Skin epidermis (tissue), 12 donors: ENCODE measurements around the gene HNRNPL.
"Not testable (repeated sequence)": the region's sequence is repeated elsewhere in the genome, so short reads cannot be mapped to it uniquely, and the experiment has no call there.

Experiments used
- H3K27ac ChIP-seq, 21 experiments: fragments of 200-600 bp; sonication (generic) in 11 of 21; one replicate each; pipeline ENCODE4 v1.5.0; 2020; ENCODE audit warnings: mild to moderate bottlenecking in 3 of 21, inconsistent platforms in 2 of 21, moderate library complexity in 2 of 21
- H3K4me3 ChIP-seq, 7 experiments: fragments of 200-600 bp; sonication (generic) in 2 of 7; one replicate each; pipeline ENCODE4 v1.5.0; 2020; ENCODE audit warnings: inconsistent platforms in 2 of 7, mild to moderate bottlenecking in 2 of 7, moderate library complexity in 1 of 7

HNRNPL gene

DNA sequence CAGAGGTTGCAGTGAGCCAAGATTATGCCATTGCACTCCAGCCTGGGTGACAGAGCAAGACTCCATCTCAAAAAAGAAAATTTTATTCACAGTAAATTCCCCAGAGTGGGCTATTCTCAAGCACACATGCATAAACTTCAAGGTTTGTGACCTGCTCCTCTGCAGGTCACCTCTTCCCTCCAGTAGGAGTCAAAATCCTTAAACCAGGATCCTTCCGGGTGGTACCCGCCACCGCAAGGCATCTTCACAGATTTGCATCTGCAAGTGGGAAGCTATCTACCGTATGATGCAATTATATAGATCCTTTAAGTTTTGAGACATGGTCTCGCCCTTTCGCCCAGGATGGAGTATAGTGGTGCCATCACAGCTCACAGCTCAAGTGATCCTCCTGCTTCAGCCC is 15.2 kb downstream of the HNRNPL start:
- H3K4me3 ChIP-seq = no peak overlapping the region
- peak overlapping the region in 2 of 21 experiments; percentile 16 to 31 for H3K27ac ChIP-seq

DNA sequence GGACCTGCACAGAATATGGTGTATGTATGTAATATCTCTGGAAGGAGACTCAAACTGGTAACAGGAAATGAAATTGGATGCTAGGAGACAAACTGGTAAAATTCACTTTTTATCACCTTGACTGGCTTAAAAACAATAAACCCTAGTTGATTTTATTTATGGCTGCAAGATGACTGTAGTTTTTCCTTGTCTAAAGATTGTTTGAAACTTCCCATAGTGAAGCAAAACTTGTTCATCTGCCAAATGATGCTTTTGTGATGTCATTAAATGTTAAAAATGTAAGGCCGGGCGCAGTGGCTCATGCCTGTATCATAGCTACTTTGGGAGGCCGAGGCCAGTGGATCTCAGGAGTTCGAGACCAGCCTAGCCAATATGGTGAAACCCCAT is 15.7 kb downstream of the HNRNPL start:
- peak overlapping the region in 1 of 21 experiments; percentile 31 for H3K27ac ChIP-seq
- no peak overlapping the region for H3K4me3 ChIP-seq

DNA sequence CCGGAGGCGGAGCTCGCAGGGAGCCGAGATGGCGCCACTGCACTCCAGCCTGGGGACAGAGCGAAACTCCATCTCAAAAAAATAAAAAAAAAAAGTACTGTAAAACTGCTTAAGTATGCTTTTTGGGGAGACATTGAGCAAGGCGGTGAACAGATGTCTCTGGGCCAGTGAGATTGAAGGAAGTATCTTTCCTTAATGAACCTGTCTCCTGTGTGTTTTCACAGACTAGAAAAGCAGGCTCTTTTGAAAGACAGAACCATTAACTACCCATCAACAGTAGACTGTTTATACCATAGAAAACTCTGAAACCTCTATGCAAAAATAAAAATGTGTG is 16.7 kb downstream of the HNRNPL start:
- Histone ChIP-seq H3K27ac (peak overlapping the region in 7 of 21 experiments; percentile 8 to 86 (median 77)), H3K4me3 (no peak overlapping the region)

DNA sequence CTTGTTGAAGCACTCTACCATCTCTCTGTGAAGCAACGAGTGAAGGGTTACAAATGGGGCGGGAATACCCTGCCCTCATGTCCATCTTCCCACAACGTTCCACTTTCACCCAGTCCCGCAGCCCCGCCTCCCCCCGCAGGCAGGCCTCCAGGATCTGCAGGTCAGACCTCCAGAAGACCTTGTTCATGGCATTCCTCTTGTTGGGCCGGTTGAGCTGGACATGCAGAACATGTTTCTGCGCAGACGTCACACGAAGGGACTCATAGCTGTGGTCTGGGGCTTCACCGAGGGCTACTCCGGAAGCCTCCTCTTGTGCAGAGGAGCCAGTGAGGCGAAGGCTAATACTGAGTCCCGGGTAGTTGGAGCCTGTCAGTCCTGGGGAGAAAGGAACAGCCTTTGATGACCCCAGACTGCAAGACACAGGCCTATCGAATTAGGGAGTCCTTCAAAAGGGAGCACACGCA is 18.6 kb downstream of the HNRNPL start:
- peak overlapping the region; percentile 74 to 95 (median 89) for H3K27ac ChIP-seq
- peak overlapping the region; percentile 51 to 82 (median 63) for H3K4me3 ChIP-seq

DNA sequence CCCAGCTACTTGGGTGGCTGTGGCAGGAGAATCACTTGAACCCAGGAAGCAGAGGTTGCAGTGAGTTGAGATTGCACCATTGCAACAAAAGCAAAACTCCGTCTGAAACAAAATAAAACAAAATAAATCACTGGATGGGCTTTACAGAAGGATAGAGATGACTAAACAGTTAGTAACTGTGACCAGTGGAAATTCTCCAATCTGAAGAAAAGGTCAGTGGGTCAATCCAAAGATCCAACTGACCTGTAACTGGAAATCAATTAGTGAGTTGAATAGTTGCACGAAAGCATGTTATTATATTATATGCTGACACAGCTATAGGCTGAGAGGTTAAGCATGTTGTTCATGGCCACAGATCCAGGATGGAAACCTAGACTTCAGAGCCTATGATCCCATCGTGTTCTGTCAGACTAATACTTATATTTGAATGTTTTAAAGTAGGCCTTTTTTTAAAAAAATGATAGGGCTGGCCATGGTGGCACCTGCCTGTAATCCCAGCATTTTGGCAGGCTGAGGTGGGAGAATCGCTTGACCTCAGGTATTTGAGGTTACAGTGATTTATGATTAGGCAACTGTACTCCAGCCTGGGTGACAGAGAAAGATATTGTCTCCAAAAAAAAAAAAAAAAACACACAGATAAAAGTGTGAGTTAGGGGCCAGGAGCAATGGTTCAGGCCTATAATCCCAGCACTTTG is 19.6 kb downstream of the HNRNPL start:
- H3K4me3 ChIP-seq = no peak overlapping the region
- peak overlapping the region in 7 of 21 experiments; percentile 79 to 95 (median 90) for H3K27ac ChIP-seq

DNA sequence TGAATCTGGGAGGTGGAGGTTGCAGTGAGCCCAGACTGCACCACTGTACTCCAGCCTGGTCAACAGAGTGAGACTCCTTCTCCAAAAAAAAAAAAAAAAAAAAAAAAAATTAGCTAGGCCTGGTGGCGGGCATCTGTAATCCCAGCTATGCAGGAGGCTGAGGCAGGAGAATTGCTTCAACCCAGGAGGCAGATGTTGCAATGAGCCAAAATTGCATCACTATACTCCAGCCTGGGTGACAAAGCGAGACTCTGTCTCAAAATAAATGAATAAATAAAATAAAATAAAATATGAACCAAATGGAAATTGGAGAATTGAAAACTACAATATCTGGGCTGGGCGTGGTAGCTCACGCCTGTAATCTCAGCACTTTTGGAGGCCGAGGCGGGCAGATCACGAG is 20.6 kb downstream of the HNRNPL start:
- not testable (repeated sequence) for H3K4me3 ChIP-seq, H3K27ac ChIP-seq

DNA sequence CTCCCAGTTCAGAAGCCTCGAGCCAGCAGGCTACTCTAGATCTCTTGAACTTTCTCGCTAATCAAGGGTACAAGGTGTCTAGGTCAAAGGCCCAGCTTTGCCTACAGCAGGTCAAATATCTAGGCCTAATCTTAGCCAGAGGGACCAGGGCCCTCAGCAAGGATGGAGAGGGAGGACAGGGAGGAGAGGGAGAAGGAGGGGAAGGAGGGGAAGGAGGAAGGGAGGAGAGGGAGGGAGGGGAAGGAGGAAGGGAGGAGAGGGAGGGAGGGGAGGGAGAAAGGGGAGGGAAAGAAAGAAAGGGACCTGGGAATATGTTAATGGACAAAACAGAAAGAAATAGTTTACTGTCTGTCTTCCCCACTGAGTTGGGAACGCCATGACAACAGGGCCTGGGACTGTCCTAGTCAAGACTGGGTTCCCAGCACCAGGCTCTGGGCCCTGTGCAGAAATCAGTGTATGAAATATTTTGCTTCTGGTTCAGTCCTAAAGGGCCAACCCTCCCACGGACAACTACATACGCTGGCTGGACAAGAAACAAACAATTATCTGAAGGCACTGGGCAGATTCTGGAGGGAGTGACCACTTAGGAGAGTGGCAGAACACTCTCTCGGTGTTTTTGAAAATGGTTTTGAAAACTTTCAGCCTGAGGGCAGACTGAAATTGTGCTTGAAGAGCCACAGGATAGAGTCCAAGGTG is 22.8 kb downstream of the HNRNPL start:
- Histone ChIP-seq H3K4me3 (no peak overlapping the region), H3K27ac (peak overlapping the region in 1 of 21 experiments; percentile 49)

DNA sequence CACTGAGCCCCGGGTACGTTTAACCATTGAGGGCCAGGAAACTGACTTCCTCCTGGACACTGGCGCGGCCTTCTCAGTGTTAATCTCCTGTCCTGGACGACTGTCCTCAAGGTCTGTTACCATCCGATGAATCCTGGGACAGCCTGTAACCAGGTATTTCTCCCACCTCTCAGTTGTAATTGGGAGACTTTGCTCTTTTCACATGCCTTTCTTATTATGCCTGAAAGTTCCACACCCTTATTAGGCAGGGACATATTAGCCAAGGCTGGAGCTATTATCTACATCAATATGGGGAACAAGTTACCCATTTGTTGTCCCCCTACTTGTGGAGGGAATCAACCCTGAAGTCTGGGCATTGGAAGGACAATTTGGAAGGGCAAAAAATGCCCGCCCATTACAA is 23.9 kb downstream of the HNRNPL start:
- not testable (repeated sequence) for H3K27ac ChIP-seq, H3K4me3 ChIP-seq

DNA sequence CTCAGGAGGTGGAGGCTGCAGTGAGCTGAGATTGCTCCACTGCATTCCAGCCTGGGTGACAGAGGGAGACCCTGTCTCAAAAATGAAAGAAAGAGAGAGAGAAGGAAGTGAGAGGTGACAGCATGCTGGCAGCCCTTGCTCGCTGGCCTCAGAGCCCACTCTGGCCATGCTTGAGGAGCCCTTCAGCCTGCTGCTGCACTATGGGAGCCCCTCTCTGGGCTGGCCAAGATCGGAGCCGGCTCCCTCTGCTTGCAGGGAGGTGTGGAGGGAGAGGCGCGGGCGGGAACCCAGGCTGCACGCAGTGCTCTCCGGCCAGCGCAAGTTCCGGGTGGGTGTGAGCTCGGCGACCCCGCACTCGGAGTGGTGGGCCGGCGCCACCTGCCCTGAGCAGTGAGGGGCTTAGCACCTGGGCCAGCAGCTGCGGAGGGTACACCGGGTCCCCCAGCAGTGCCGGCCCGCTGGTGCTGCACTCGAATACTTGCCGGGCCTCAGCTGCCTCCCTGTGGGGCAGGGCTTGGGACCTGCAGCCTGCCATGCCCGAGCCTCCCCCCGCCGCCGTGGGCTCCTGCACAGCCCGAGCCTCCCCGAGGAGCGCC is 28.5 kb downstream of the HNRNPL start:
- H3K4me3 ChIP-seq, H3K27ac ChIP-seq: not testable (repeated sequence)

DNA sequence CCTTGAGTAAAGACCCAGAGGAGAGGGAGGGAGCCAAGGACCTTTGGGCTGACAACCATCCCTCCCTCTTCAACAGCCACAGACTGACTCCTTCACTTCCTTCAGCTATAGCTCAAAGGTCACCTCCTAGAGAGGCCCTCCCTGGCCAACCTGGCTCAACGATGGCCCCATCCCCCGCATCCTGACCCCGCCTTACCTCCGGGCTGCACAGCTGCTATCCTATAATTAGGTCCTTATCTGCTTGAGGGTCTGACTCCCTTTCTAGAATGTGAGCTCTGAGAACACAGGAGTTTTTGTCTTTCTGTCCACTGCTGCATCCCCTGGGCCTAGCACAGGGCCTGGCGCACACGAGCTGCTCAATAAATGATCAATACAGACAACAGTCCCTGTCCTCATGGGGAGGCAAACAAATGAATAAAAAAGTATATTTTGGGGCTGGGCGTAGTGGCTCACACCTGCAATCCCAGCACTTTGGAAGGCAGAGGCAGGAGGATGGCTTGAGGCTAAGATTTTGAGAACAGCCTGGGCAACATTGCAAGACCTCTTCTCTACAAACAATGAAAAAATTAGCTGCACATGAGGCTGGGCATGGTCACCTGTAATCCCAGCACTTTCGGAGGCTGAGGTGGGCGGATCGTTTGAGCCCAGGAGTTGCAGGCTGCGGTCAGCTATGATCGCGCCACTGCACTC is 30.4 kb downstream of the HNRNPL start:
- Histone ChIP-seq H3K4me3 (no peak overlapping the region), H3K27ac (no peak overlapping the region)

DNA sequence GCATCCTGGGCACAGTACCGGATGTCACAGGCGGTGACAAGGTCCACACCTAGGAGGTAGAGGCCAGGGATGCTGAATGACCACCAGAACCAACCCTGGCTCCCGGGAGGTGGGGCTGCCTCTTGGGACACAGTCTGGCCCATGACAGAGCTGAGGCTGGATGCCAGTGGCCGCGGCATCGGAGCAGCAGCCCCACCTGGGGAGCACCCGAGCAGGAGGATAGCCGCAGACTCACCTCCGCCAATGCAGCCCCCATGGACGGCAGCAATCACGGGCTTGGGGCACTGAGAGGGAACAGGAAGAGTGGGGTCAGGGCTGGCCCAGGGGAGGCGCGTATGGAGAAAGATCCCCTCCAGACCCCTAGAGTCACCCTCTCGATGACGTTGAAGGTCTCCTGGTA is 32.7 kb downstream of the HNRNPL start:
- Histone ChIP-seq H3K27ac (no peak overlapping the region), H3K4me3 (no peak overlapping the region)

DNA sequence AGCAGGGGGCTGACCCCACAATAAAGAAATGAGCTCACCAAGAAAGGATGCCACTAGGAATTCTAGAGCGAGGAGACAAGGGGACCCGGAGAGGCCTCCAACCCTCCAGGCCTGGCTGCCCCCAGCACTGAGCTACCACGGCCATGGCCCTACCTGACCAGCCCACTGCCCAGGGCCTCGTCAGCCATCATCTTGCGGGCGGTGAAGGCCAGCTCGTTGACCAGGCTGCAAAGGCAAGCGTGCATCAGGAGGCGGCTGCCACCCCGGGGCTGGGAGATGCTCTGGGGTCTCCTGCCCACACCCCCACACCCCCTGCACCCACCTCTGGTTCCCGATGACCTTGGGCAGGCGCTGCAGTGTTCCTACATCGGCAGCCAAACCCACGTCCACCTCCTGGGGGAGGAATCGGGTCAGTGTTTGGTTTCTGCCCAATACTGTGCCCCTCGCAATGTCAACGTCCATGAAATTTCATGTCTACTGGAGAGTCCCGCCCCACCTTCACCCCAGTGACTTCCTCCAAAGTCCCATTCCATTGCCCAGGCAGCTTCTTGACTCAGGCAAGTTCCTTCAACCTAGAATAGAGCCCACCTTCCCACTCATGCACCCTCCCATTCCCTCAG is 33.5 kb downstream of the HNRNPL start:
- Histone ChIP-seq H3K4me3 (no peak overlapping the region), H3K27ac (no peak overlapping the region)

DNA sequence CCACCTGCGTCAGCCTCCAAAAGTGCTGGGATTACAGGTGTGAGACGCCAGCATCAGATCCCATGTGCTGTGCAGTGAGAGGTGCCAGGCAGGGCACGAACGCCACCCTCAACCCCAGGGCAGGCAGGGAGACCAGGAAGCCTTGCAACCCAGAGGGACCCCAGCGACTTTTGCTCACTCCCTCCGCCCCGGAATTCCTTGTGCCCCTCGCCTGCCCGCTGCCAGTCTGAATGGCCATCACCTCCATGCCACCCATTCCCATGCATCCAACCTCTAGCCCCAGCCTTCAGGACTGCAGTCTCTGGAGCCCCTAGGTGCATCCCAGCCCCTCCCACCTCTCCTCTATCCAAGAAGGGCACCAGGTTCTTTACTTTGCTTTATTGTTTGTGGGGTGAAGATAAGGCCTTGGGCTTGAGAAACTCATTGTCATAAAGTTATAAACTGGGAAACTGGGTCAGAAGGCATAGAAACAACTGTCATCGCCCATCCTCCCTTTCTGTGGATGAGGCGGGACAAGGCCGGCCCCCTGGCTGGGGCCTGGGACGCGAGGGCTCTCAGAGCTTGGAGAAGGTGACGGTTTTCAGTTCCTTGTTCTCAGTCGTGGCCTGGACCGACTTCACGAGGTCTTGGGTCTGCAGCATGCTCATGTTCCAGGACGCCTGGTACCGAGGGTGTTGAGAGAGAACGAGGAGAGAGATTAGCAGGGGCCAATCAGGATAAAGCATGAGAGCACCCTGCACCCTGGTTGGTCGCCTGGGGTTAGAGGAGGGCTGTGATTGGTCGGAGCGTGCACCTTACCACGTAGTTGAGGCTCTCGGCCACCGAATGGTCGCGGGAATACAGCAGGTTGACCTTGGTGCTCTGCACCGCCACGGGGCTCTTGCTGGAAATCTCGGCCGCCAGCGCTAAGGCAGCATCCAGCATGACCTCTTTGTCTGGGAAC is 34.5 kb downstream of the HNRNPL start:
- Histone ChIP-seq H3K27ac (no peak overlapping the region), H3K4me3 (no peak overlapping the region)

DNA sequence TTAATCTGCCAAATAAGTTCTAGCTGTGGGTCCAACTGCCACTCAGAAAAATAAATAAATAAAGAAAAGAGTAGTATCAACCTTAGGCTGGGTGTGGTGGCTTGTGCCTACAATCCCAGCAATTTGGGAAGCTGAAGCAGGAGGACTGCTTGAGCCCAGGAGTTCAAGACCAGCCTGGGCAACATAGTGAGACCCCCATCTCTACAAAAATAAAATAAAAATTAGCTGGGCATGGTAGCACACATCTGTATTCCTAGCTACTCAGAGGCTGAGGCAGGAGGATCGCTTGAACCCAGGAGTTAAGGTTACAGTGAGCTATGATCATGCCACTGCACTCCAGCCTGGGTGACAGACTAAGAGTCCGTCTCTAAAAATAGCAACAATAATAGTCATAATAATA is 35.9 kb downstream of the HNRNPL start:
- H3K4me3 ChIP-seq, H3K27ac ChIP-seq: not testable (repeated sequence)

DNA sequence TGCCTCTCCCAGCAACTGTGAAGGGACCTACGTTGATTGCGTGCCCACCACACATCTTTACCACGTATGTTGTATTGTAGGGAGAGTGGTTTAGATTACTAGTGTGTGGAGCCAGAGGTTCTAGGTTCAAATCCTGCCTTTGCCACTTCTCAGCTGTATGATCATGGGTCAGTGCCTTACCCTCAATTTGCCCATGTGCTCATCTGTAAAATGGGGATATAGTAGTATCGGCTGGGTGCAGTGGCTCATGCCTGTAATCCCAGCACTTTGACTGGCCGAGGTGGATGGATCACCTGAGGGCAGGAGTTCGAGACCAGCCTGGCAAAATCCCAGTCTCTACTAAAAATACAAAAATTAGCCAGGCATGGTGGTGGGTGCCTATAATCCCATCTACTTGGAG is 36.5 kb downstream of the HNRNPL start:
- no peak overlapping the region for H3K27ac ChIP-seq
- H3K4me3 ChIP-seq = no peak overlapping the region

DNA sequence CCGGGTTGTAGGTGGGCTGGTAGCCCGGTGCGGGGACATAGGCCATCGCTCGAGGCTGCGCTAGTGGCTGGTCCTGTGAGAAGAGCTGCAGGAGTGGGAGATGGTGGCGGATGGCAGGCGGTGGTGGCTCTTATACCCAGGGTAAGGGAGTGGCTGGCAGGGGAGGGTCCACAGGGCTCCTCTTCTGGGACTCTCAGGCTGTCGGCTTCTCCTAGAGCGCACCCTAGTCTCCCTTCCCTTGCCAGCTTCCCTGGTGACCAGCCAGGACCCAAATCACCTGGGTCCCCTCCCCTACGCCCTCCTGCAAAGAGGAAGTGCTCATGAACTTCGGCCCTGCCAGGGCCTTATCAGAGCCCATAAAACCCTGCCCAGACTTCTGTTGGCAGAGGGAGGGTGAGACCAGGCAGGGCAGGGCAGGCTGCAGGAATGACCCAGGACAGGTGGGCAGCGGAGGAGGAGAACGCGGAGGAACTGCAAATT is 36.9 kb downstream of the HNRNPL start, which contains the start of gene LGALS4:
TSS of gene LGALS4 (minus strand) at position 105 of the 480 bp plus-strand sequence. CDS start at position 46, 59 bp downstream.
- Histone ChIP-seq H3K27ac (no peak within 1 kb of the TSS), H3K4me3 (no peak within 1 kb of the TSS)

DNA sequence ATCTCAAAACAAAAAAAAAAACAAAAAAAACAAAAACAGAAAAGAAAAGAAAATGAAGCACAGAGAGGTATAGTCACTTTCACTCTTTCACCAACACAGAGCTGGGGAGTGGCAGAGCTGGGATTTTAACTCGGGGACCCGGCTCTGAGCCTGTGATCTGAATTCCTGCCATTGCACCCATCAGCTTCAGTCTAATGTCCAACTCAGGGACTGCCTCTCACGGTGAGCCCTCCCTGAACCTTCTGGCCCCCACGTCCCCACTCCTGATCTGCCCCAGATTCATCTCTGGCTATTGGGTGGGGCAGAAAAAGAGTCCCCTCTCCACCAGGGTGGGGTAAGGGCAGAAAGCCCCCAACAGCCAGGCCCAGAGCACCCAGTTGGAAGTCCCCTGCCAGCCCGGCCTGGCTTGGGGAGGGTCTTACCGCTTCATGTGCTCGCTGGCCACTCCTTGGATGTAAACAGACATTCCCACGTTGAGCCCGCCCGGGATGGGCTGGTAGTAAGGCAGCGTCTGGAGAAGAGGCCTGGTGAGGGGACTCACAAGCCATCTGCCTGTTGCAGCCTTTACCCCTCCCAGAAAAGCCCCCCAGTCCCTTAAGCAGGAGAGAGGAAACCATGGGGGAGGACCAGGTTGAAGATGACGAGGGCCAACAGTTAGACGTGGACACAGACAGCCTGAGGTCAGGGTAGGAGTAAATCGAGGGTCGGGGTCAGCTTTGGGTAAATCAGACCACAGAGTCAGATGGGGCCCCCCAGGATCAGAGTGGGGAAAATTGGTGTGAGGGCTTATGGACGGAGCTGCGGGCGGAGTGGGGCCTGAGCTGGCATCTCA is 37.6 kb downstream of the HNRNPL start:
- Histone ChIP-seq H3K27ac (no peak overlapping the region), H3K4me3 (no peak overlapping the region)
